GM18870 (cell line): ENCODE data around the gene RPL9.
A peak's percentile ranks its signal among the peaks of the same experiment; 100 is the strongest.

Experiments
- ATAC-seq: cut with Tn5 transposase; IDR thresholded peaks from one replicate; pipeline ENCODE4 v1.9.1; 2021; ENCODE audit warnings: moderate library complexity; ENCODE audit not compliant: unreplicated experiment

The RPL9 gene

DNA sequence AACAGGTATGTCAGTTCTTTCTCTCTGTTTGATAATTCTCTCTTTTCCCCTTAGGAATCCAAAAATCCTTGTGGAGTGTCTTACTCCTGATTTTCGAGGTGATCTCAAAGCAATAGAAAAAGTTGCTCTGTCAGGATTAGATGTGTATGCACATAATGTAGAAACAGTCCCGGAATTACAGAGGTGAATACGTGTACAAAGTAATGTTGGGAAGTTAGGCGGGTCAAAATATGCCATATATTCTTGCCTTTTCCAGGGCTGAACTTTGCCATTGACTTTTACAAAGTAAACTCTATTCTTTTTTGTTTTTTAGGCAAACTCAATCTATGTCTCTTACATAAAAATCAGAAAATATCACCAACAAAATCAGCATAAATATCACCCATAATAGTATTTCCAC, 8.7 kb upstream of the RPL9 start:
- no peak for ATAC-seq

GRCh38 chr4:39466747-39467146, 8.0 kb upstream of the RPL9 start:
- ATAC-seq, result no peak

DNA sequence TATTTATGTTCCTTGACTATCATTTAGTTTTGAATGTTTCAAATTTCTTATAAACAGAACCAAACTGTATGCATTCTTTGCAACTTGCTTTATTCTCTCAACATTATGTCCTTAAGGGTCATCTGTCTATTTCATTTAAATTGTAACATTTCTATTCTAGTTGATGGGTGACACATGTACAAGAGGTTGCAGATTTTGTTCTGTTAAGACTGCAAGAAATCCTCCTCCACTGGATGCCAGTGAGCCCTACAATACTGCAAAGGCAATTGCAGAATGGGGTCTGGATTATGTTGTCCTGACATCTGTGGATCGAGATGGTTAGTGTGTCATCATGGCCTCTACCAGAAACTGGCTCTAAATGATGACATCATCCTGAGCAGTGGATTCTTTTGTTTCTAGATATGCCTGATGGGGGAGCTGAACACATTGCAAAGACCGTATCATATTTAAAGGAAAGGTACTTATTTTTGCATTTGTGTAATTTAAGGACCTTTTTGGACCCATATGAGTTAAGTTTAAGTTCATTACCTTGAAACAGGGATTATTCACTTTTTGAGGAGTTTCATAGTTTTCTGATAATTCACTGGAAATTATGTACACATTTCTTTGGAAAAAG, 6.3 kb upstream of the RPL9 start:
- ATAC-seq, result no peak

DNA sequence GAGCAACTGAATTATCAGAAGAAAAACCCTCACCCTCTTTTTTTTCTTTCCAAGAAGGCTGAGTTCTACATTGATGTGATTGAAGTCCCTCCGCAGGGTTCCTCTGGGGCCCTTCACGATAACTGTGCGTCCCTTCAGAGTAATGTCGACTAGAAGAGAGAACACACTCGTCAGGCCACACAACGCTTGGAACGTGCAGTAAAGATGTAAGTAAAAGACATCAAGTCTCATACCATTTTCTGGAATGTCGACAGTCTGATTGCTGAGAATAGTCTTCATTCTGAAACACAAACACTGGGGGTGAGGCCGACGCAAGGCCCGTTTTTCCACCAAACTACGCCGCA, 589 bp downstream of the RPL9 start:
- peak; percentile 5 for ATAC-seq

DNA sequence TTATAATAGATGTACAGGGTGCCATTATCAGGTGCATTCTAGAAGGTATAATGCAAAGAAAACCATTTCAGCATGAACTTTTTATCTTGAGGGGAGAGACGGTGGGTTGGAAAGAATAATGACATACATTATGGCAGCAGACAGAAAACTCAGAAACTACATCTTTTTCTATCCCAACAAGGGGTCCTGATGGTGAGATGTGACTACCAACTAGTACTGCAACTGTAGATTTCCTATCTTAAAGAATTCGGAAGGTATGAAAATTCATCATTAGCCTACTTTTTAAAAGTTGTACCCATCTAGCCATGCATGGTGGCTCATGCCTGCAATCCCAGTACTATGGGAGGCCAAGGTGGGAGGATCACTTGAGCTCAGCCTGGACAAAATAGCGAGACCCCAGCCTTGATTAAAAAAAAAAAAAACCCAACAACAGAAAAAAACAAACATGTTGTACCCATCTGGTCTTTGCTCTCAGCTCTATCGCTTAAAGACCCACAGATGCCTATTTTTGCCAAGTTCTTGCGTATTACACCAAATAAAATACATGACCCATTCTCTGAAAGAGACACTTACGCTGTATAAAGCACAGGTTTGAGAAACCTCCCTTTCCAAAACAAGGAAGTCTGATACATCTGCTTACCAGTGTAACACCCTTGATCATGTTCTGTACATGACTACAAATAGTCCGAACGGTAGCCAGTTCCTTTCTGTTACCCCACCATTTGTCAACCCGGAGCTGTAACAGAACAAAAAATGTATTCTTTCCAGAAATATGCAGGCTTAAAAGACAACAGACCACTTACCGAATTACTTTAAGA, 1.6 kb downstream of the RPL9 start:
- no peak for ATAC-seq

DNA sequence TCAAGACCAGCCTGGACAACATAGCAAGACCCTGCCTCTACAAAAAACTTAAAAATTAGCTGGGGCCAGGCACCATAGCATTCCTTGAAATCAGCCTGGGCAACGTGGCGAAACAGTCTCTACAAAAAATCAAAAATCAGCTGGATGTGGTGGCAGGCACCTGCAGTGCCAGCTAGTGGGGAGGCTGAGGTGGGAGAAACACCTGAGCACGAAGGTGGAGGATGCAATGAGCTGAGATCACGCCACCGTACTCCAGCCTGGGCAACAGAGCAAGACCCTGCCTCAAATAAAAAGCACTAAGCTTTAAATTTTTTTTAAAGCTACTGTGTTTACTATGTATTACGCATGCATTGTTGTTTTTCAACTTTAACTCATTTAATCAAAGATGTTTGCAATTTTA, 3.2 kb downstream of the RPL9 start:
- no peak for ATAC-seq

GRCh38 chr4:39453738-39454137, 5.0 kb downstream of the RPL9 start:
- ATAC-seq, result no peak

- ATAC-seq, result no peak
Observed at GRCh38 chr4:39452860-39453587, 5.7 kb downstream of the RPL9 start.

DNA sequence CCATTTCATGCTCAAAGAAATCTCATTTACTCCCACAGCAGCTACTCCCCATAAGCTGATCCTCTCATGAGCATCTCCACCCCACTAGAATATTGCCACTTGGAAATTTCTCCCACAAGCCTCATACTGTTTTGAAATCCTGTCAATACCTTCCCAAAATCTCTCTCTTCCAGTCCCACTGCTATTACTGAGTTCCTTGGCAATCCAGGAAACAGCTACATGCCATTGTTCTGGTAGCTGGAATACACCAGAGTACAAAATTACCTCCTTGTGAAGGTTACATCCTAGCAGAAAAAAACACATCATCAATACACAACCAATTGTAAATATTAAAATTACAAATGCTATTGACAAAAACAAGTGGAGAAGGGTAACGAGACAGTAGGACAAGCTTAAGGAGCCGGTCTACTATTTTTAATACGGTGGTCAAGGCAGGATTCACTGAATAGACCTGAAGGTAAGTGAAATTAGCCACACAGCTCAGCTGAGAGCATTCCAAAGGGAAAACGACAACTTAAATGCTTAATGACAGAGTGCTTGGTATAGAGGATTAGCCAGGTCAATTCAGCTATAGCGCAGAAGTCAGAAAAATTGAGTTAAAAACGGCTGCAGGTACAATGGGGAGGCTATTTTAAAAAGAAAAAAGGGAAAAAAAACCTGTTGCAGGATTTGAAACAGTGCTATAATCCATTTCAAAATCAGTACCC, 6.4 kb downstream of the RPL9 start:
- ATAC-seq, result no peak

GRCh38 chr4:39451423-39452023, 7.2 kb downstream of the RPL9 start:
- no peak for ATAC-seq

DNA sequence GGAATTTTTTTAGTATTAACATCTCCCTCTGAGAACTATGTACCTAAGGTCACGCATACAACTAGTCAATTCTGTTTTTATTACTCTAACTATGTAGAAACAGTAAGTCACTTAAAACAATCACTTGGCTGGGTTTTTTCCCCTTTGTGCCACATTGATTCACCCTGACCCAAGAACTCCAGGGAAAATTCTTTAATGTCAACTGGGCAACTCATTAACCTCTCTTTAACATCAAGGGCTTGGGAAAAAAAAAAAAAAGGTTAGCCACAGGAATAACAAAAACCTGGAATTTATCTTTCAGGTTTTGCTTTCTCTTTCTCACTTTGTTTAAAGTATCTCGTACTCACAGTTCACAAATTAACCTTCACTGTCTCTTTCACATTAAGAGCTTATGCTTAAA, 8.1 kb downstream of the RPL9 start:
- ATAC-seq, result no peak

DNA sequence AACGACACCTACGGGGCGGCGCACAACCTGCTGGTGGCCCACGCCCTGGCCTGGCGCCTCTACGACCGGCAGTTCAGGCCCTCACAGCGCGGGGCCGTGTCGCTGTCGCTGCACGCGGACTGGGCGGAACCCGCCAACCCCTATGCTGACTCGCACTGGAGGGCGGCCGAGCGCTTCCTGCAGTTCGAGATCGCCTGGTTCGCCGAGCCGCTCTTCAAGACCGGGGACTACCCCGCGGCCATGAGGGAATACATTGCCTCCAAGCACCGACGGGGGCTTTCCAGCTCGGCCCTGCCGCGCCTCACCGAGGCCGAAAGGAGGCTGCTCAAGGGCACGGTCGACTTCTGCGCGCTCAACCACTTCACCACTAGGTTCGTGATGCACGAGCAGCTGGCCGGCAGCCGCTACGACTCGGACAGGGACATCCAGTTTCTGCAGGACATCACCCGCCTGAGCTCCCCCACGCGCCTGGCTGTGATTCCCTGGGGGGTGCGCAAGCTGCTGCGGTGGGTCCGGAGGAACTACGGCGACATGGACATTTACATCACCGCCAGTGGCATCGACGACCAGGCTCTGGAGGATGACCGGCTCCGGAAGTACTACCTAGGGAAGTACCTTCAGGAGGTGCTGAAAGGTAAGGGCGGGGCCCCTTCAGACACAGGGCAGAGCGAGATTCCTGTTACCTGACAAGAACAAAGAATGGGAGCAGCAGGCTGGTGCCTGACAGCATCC, 11.7 kb downstream of the RPL9 start:
- ATAC-seq, result no peak

DNA sequence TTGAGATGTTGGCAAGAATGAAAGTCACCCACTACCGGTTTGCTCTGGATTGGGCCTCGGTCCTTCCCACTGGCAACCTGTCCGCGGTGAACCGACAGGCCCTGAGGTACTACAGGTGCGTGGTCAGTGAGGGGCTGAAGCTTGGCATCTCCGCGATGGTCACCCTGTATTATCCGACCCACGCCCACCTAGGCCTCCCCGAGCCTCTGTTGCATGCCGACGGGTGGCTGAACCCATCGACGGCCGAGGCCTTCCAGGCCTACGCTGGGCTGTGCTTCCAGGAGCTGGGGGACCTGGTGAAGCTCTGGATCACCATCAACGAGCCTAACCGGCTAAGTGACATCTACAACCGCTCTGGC, 12.3 kb downstream of the RPL9 start:
- no peak for ATAC-seq

GRCh38 chr4:39442998-39443397, 15.7 kb downstream of the RPL9 start:
- no peak for ATAC-seq

GRCh38 chr4:39441593-39441992, 17.1 kb downstream of the RPL9 start:
- no peak for ATAC-seq

- ATAC-seq, result no peak
Observed at GRCh38 chr4:39435659-39436563, 22.8 kb downstream of the RPL9 start.

GRCh38 chr4:39433878-39434492, 24.7 kb downstream of the RPL9 start:
- no peak for ATAC-seq

DNA sequence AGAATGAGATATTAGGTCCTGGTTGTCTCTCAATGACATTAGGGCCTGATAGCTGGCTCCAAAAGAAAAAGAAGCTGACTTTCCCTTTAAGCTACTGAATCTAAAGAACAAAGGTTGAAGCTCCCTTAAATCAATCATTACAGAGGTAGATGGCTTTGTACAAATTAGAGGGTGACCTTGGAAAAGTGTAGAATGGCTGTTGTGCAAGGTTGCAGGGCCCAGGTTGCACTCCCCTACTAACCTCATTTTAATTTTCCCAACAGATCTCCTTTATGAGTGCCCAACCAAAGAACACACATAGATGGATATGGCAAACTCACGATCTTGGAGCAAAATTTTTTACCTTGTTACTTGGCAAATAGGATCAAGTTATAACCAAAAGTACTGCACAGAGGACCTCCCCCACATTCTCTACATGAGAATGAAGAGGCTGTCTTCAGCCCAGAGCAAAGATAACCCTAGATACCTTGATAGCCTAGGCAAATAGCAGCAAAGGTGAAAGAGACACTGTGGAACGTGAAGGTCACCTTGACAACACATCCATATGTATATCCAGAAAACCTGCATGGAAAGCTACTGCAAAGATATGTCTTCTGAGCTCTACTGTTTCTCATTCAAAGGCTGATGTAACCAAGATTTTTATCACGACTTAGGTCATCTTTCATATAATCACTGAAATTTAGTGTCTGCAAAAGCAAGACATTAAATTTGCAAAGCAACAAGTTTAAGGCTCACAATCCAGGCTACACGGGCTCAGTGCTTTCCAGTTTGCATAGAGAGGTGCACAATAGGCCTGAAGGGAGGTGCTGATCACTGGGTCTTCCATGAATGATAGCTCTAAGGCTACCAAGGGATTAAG, 29.0 kb downstream of the RPL9 start:
- ATAC-seq, result no peak
